Measurements from ENCODE around the gene PIGP. TPM values are rescaled to one million over a fixed set of nuclear protein-coding genes. Genes with fewer than 3 reads are reported as not detected.

PIGP gene
- total and polyA plus RNA-seq, 9 of the 15 experiments (the other 6 are each of a cell fraction or from before 2014, with no cell fraction given) = 18.3 to 122 (median 35.6) TPM

- ATAC-seq = no peak
- Histone ChIP-seq H3K4me1 (replicated peaks in 1 of 2; ENCODE audit: control insufficient read depth in 2 of 2, insufficient read depth in 2 of 2, low read length in 2 of 2) (no peaks in the 10 kb centered on the region), H4K20me1 (replicated peaks; ENCODE audit: control insufficient read depth, insufficient read depth, low read length) (no peaks in the 10 kb centered on the region), H3K27me3 (ENCODE audit: control insufficient read depth in 2 of 2, insufficient read depth in 2 of 2, low read length in 2 of 2) (no peaks in the 10 kb centered on the region), H3K4me3 (no peak overlapping the region), H2AFZ (ENCODE audit: low read depth, low read length) (no peak overlapping the region), H3K79me2 (ENCODE audit: control insufficient read depth, insufficient read depth, low read length) (no peaks in the 10 kb centered on the region), H3K36me3 (ENCODE audit: control insufficient read depth, insufficient read depth, low read length) (no peaks in the 10 kb centered on the region), H3K4me2 (ENCODE audit: insufficient read depth, low read length) (no peak overlapping the region), H3K27ac (ENCODE audit: extremely low read depth, low read depth, low read length) (no peak overlapping the region), H3K9me1 (ENCODE audit: control insufficient read depth, insufficient read depth, low read length) (no peaks in the 10 kb centered on the region), H3K9me3 (replicated peaks; ENCODE audit: control insufficient read depth, insufficient read depth, low read depth, low read length) (no peaks in the 10 kb centered on the region), H3K9ac (ENCODE audit: insufficient read depth in 1 of 2, low read depth in 2 of 2, low read length in 2 of 2) (no peak overlapping the region)
- ChIA-PET CTCF (ENCODE audit: low intra/inter-chr PET ratio) (no interaction called here), POLR2A (interaction anchor here (0.9 kb wide), 1 partner anchor 43 kb away, joined by 4 read pairs; no protein-coding TSS in a partner anchor)
- no peak for FAIRE-seq
- intact Hi-C loops (cut with micrococcal nuclease) (no loop called here), in situ Hi-C loops (cut with MboI) (no loop called here)
- no TSS peak for BruUV-seq (replicated peaks)
- DNase-seq (ENCODE audit: extremely low read depth in 1 of 4, low spot score in 3 of 4) = no peak
- 5% methylated on average over 5 of the region's 5 CpGs for WGBS (ENCODE audit: insufficient coverage, low coverage, missing lambda C conversion rate)
- no peak for TF ChIP-seq THAP12 (CRISPR knock-in tag; IDR thresholded peaks at IDR 0.05)
- no peak for TF ChIP-seq RBM22 (IDR thresholded peaks at IDR 0.05; ENCODE audit: low read depth, low read length, poor library complexity, severe bottlenecking)
- TF ChIP-seq, protein P1, sequence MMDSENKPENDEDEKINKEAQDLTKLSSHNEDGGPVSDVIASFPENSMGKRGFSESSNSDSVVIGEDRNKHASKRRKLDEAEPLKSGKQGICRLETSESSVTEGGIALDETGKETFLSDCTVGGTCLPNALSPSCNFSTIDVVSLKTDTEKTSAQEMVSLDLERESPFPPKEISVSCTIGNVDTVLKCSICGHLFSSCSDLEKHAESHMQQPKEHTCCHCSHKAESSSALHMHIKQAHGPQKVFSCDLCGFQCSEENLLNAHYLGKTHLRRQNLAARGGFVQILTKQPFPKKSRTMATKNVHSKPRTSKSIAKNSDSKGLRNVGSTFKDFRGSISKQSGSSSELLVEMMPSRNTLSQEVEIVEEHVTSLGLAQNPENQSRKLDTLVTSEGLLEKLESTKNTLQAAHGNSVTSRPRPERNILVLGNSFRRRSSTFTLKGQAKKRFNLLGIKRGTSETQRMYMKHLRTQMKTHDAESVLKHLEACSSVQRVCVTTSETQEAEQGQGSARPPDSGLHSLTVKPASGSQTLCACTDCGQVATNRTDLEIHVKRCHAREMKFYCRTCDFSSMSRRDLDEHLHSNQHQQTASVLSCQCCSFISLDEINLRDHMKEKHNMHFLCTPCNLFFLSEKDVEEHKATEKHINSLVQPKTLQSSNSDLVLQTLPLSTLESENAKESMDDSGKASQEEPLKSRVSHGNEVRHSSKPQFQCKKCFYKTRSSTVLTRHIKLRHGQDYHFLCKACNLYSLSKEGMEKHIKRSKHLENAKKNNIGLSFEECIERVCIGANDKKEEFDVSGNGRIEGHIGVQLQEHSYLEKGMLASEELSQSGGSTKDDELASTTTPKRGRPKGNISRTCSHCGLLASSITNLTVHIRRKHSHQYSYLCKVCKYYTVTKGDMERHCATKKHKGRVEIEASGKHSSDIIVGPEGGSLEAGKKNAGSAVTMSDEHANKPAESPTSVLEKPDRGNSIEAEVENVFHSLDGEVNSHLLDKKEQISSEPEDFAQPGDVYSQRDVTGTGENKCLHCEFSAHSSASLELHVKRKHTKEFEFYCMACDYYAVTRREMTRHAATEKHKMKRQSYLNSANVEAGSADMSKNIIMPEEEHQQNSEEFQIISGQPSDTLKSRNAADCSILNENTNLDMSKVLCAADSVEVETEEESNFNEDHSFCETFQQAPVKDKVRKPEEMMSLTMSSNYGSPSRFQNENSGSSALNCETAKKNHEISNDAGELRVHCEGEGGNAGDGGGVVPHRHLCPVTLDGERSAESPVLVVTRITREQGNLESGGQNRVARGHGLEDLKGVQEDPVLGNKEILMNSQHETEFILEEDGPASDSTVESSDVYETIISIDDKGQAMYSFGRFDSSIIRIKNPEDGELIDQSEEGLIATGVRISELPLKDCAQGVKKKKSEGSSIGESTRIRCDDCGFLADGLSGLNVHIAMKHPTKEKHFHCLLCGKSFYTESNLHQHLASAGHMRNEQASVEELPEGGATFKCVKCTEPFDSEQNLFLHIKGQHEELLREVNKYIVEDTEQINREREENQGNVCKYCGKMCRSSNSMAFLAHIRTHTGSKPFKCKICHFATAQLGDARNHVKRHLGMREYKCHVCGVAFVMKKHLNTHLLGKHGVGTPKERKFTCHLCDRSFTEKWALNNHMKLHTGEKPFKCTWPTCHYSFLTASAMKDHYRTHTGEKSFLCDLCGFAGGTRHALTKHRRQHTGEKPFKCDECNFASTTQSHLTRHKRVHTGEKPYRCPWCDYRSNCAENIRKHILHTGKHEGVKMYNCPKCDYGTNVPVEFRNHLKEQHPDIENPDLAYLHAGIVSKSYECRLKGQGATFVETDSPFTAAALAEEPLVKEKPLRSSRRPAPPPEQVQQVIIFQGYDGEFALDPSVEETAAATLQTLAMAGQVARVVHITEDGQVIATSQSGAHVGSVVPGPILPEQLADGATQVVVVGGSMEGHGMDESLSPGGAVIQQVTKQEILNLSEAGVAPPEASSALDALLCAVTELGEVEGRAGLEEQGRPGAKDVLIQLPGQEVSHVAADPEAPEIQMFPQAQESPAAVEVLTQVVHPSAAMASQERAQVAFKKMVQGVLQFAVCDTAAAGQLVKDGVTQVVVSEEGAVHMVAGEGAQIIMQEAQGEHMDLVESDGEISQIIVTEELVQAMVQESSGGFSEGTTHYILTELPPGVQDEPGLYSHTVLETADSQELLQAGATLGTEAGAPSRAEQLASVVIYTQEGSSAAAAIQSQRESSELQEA (IDR thresholded peaks at IDR 0.05; ENCODE audit: low read depth) = no peak
- no peak for TF ChIP-seq ZNF717 (CRISPR knock-in tag; IDR thresholded peaks at IDR 0.05)
- TF ChIP-seq, protein P2, sequence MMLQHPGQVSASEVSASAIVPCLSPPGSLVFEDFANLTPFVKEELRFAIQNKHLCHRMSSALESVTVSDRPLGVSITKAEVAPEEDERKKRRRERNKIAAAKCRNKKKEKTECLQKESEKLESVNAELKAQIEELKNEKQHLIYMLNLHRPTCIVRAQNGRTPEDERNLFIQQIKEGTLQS (IDR thresholded peaks at IDR 0.05) = no peak
- TF ChIP-seq, protein P2 (CRISPR knock-in tag; conservative IDR thresholded peaks at IDR 0.05) = no peak
- TF ChIP-seq USF1 (CRISPR knock-in tag; IDR thresholded peaks at IDR 0.05) = no peak
- no peak for TF ChIP-seq LEF1 (IDR thresholded peaks at IDR 0.05)
- TF ChIP-seq ZKSCAN1 (IDR thresholded peaks at IDR 0.05; ENCODE audit: low read depth, low read length) = no peak
- TF ChIP-seq CREBBP (IDR thresholded peaks at IDR 0.05; ENCODE audit: low read depth, low read length) = no peak
- TF ChIP-seq ZNF174 (CRISPR knock-in tag; IDR thresholded peaks at IDR 0.05) = no peak
- no peak for TF ChIP-seq IFI16 (CRISPR knock-in tag; IDR thresholded peaks at IDR 0.05)
These were observed 40.6 kb downstream of the PIGP start for GRCh38 chr21:37032293-37032692.

All from K562 (cell line).